ENCODE data around the gene PODXL. TPM values are rescaled to one million over a fixed set of nuclear protein-coding genes. Genes with fewer than 3 reads are reported as not detected.

PODXL gene
- total RNA-seq, 2 donors from 2014 or later = 11.2 to 14.6 TPM

DNA sequence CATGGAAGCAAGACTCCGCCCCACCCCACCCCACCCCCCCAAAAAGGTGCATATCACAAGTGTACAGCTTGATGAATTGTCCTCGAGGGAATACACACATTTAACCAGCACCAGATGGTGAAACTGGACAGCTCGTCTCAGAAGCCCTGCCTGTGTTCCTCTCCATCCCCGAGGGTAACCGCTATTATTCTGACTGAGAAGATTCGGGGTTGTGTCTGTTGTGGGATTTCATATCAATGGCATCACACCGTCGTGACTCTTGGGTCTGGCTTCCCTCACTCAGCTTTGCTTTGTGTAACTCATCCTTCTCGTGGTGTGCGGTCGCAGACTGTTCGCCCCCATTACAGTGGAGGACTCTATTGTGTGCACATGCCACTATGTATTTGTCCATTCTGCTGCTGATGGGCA, 18.9 kb downstream of the PODXL start:
- TF ChIP-seq CTCF (IDR thresholded peaks at IDR 0.05) = no peak
- intact Hi-C loops (cut with DNase I) = no loop called here
- no peak for DNase-seq
- no peaks in the 10 kb centered on the region for H3K36me3 ChIP-seq
- no peak overlapping the region for H3K4me3 ChIP-seq
- H3K9me3 ChIP-seq = no peaks in the 10 kb centered on the region
- no peaks in the 10 kb centered on the region for H3K27me3 ChIP-seq
- H3K27ac ChIP-seq = no peak overlapping the region
- H3K4me1 ChIP-seq = no peaks in the 10 kb centered on the region
- no peak overlapping the region for H3K9ac ChIP-seq (ENCODE audit: low read depth in 2 of 2, low read length in 2 of 2)

DNA sequence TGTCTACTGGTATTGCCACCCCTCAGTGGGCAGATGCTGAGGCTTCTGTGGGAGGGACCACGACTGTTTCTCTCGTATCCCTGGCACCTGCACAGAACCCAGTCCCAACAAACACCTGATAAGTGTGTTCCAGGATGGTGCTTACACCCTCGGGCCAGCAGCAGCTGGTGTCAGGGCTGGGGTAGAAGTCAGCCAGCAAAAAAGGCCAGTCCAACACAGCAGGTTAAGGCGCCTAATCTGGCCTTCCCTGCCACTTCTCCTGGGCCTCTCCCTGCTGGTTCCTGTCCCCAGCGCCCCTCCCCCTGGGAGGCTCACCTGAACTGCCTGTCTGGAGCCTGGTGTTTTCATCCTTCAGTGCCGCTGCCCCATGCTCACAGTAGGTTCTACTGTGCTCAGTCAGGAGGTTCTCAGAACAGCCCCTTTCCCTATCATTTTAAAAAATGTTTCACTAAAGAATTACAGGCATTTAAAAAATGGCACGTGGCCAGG, 20.0 kb downstream of the PODXL start:
- no peak overlapping the region for H3K4me3 ChIP-seq
- TF ChIP-seq CTCF (IDR thresholded peaks at IDR 0.05) = no peak
- H3K27ac ChIP-seq = no peak overlapping the region
- intact Hi-C loops (cut with DNase I) = no loop called here
- no peaks in the 10 kb centered on the region for H3K4me1 ChIP-seq
- H3K27me3 ChIP-seq = no peaks in the 10 kb centered on the region
- H3K36me3 ChIP-seq = no peaks in the 10 kb centered on the region
- no peaks in the 10 kb centered on the region for H3K9me3 ChIP-seq
- no peak for DNase-seq
- H3K9ac ChIP-seq (ENCODE audit: low read depth in 2 of 2, low read length in 2 of 2) = no peak overlapping the region

- no peak overlapping the region for H3K9ac ChIP-seq (ENCODE audit: low read depth in 2 of 2, low read length in 2 of 2)
- intact Hi-C loops (cut with DNase I) = no loop called here
- DNase-seq = no peak
Observed at GRCh38 chr7:131533566-131534561, 22.6 kb downstream of the PODXL start.

DNA sequence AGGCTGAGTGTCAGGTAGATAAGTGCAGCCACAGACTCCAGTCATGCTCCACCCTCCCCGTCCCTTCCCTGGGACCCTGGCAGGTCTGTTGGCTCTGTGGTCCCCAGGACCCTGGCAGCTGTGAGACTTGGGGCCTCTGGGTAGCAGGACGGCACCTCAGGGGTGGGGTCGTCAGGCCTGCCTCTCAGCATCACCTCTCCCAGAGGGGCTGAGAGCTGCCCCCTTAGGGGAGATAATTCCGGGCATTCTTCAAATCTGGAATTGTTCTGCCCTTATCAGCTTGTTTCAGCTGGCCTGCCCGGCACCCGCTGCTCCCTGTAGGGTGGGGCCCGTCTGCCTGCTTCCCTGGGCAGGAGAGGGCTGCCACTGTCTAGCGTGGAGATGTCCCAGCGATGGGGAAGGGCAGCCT, 23.3 kb downstream of the PODXL start:
- H3K36me3 ChIP-seq = no peaks in the 10 kb centered on the region
- H3K4me1 ChIP-seq = no peaks in the 10 kb centered on the region
- H3K9me3 ChIP-seq = no peaks in the 10 kb centered on the region
- intact Hi-C loops (cut with DNase I) = no loop called here
- no peaks in the 10 kb centered on the region for H3K27me3 ChIP-seq
- H3K4me3 ChIP-seq = no peak overlapping the region
- TF ChIP-seq CTCF (IDR thresholded peaks at IDR 0.05) = no peak
- DNase-seq = no peak
- H3K27ac ChIP-seq = no peak overlapping the region
- no peak overlapping the region for H3K9ac ChIP-seq (ENCODE audit: low read depth in 2 of 2, low read length in 2 of 2)

More at GRCh38 chr7:131533566-131534561, 22.6 kb downstream of the PODXL start:
- H3K27ac ChIP-seq = no peak overlapping the region
- no peaks in the 10 kb centered on the region for H3K9me3 ChIP-seq
- no peaks in the 10 kb centered on the region for H3K36me3 ChIP-seq
- H3K4me3 ChIP-seq = no peak overlapping the region
- no peak for TF ChIP-seq CTCF (IDR thresholded peaks at IDR 0.05)
- H3K27me3 ChIP-seq = no peaks in the 10 kb centered on the region
- H3K4me1 ChIP-seq = no peaks in the 10 kb centered on the region

DNA sequence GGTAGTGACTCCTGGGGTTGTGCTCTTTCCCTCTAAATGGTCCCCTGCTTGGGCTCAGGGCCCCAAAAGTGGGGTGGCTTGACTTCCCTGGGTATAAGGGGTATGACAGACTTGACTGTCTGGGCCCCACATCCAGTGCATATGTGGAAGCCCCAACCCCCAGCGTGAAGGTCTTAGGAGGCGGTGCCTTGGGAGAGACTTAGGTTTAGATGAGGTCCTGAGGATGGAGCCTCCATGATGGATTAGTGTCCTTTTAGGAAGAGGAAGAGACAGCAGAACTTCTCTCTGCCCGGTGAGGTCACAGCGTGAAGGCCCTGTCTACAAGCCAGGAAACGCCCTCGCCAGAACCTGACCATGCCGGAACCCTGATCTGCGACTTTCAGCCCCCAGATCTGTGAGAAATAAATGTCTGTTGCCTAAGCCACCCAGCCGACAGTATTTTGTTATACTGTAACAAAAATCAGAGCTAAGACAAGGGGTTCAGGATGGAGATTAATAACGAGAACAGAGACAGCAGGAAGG, 23.8 kb downstream of the PODXL start:
- TF ChIP-seq CTCF (IDR thresholded peaks at IDR 0.05) = no peak
- intact Hi-C loops (cut with DNase I) = no loop called here

More for the DNA sequence above, 23.8 kb downstream of the PODXL start:
- H3K27me3 ChIP-seq = no peaks in the 10 kb centered on the region
- H3K9ac ChIP-seq (ENCODE audit: low read depth in 2 of 2, low read length in 2 of 2) = no peak overlapping the region
- H3K36me3 ChIP-seq = no peaks in the 10 kb centered on the region
- H3K9me3 ChIP-seq = no peaks in the 10 kb centered on the region
- no peaks in the 10 kb centered on the region for H3K4me1 ChIP-seq
- H3K4me3 ChIP-seq = no peak overlapping the region
- no peak for DNase-seq
- no peak overlapping the region for H3K27ac ChIP-seq

Data from colonic mucosa (tissue), 4 donors.